GM21576 (cell line): ENCODE data around the gene PANK4.

ENCODE experiments used
- ATAC-seq: cut with Tn5 transposase; IDR thresholded peaks from one replicate; pipeline ENCODE4 v1.9.1; 2021; ENCODE audit warnings: mild to moderate bottlenecking, moderate library complexity; ENCODE audit not compliant: unreplicated experiment

PANK4 gene

GRCh38 chr1:2480236-2480985 is 46.0 kb downstream of the PANK4 start:
- no peak for ATAC-seq

- ATAC-seq = no peak
Observed at GRCh38 chr1:2479618-2480017, 46.8 kb downstream of the PANK4 start.

- no peak for ATAC-seq
Observed at GRCh38 chr1:2479186-2479585, 47.2 kb downstream of the PANK4 start.

GRCh38 chr1:2477791-2478499 is 48.5 kb downstream of the PANK4 start:
- no peak for ATAC-seq

GRCh38 chr1:2477309-2477708 is 49.1 kb downstream of the PANK4 start:
- ATAC-seq = no peak

GRCh38 chr1:2476061-2476999 is 50.1 kb downstream of the PANK4 start, which contains the start of gene PLCH2:
PLCH2 (plus strand) TSS chr1:2476289; CDS start chr1:2476589, 300 bp downstream.
- ATAC-seq = no peak

GRCh38 chr1:2475571-2475970 is 50.8 kb downstream of the PANK4 start:
- no peak for ATAC-seq

GRCh38 chr1:2474933-2475371 is 51.4 kb downstream of the PANK4 start:
- ATAC-seq = no peak

GRCh38 chr1:2474104-2474844 is 52.1 kb downstream of the PANK4 start:
- no peak for ATAC-seq

GRCh38 chr1:2473198-2473597 is 53.2 kb downstream of the PANK4 start:
- ATAC-seq = no peak

GRCh38 chr1:2472561-2473177 is 53.7 kb downstream of the PANK4 start:
- no peak for ATAC-seq

GRCh38 chr1:2472109-2472508 is 54.3 kb downstream of the PANK4 start:
- no peak for ATAC-seq

GRCh38 chr1:2471587-2472001 is 54.8 kb downstream of the PANK4 start:
- ATAC-seq = no peak

- no peak for ATAC-seq
Observed at GRCh38 chr1:2471159-2471471, 55.3 kb downstream of the PANK4 start.

- no peak for ATAC-seq
Observed at GRCh38 chr1:2470290-2471158, 55.9 kb downstream of the PANK4 start.

GRCh38 chr1:2469103-2469940 is 57.1 kb downstream of the PANK4 start:
- no peak for ATAC-seq

- ATAC-seq = no peak
Observed at GRCh38 chr1:2468540-2468939, 57.9 kb downstream of the PANK4 start.

GRCh38 chr1:2468041-2468472 is 58.3 kb downstream of the PANK4 start:
- no peak for ATAC-seq
